HEK293 (cell line): ENCODE results near the gene NANOGP8.

Experiments used
- CTCF ChIA-PET: fragments of 350-600 bp; formaldehyde crosslinking; extraction: SDS; loops from one replicate; lab custom pipeline; 2021; ENCODE audit warnings: antibody characterized with exemption; lab: Yijun Ruan, JAX
- POLR2A ChIA-PET: fragments of 300-600 bp; formaldehyde crosslinking; extraction: SDS; loops from one replicate; lab custom pipeline; 2020; ENCODE audit warnings: antibody characterized with exemption, inconsistent platforms; lab: Yijun Ruan, JAX
- H3K27ac ChIP-seq: fragments of 200-500 bp; sonication (Bioruptor generic); 2 replicates; pipeline ENCODE4 v1.5.1; 2014; ENCODE audit warnings: low read depth, low read length, control low read depth, inconsistent platforms; ENCODE audit errors: extremely low read depth
- H3K36me3 ChIP-seq, 2 experiments: fragments of 200-500 bp in 1 of 2; sonication (Bioruptor generic) in 1 of 2; 1 replicate in 1 of 2; 2 replicates in 1 of 2; pipeline ENCODE4 v1.5.1; 2014 to 2017; ENCODE audit warnings: inconsistent platforms in 2 of 2, low read length in 2 of 2; ENCODE audit not compliant: control insufficient read depth in 2 of 2, insufficient read depth in 1 of 2
- H3K4me1 ChIP-seq: fragments of 200-500 bp; sonication (Bioruptor generic); 2 replicates; pipeline ENCODE4 v1.5.1; 2014; ENCODE audit warnings: mild to moderate bottlenecking, low read length, inconsistent platforms; ENCODE audit not compliant: control insufficient read depth, insufficient read depth
- H3K4me3 ChIP-seq: 2 replicates; pipeline ENCODE4 v1.5.1; 2011; ENCODE audit warnings: low read depth, mild to moderate bottlenecking, control low read depth, low read length, moderate library complexity
- H3K9me3 ChIP-seq: fragments of 200-500 bp; sonication (Bioruptor generic); 2 replicates; pipeline ENCODE4 v1.5.1; 2014; ENCODE audit warnings: low read depth, low read length, inconsistent platforms; ENCODE audit not compliant: control insufficient read depth, insufficient read depth
- CTCF ChIP-seq: fragments of 450-650 bp; formaldehyde crosslinking; IDR thresholded peaks from 2 replicates; pipeline ENCODE4 v1.5.1; 2016; ENCODE audit warnings: missing biosample characterization, missing genetic modification characterization
- EGR2 ChIP-seq: fragments of 450-650 bp; formaldehyde crosslinking; IDR thresholded peaks from 2 replicates; pipeline ENCODE4 v1.5.1; 2016; ENCODE audit warnings: low read depth, missing biosample characterization, missing genetic modification characterization
- IKZF3 ChIP-seq: fragments of 450-650 bp; IDR thresholded peaks from 2 replicates; pipeline ENCODE4 v1.5.0; 2018; ENCODE audit warnings: missing biosample characterization, mild to moderate bottlenecking, missing genetic modification characterization, moderate library complexity
- KLF16 ChIP-seq: fragments of 450-650 bp; formaldehyde crosslinking; IDR thresholded peaks from 2 replicates; pipeline ENCODE4 v1.5.1; 2017; ENCODE audit warnings: missing biosample characterization, missing genetic modification characterization
- ZBTB10 ChIP-seq: fragments of 450-650 bp; formaldehyde crosslinking; IDR thresholded peaks from 2 replicates; pipeline ENCODE4 v1.5.1; 2016; ENCODE audit warnings: missing biosample characterization, missing genetic modification characterization
- ZBTB8A ChIP-seq: fragments of 450-650 bp; formaldehyde crosslinking; IDR thresholded peaks from 2 replicates; pipeline ENCODE4 v1.5.1; 2016; ENCODE audit warnings: missing biosample characterization, missing genetic modification characterization
- ZNF140 ChIP-seq: fragments of 450-650 bp; formaldehyde crosslinking; IDR thresholded peaks from 2 replicates; pipeline ENCODE4 v1.5.1; 2016; ENCODE audit warnings: missing biosample characterization, missing genetic modification characterization
- ZNF184 ChIP-seq: fragments of 450-650 bp; IDR thresholded peaks from 2 replicates; pipeline ENCODE4 v1.5.1; 2018; ENCODE audit warnings: missing biosample characterization, mild to moderate bottlenecking, missing genetic modification characterization
- ZNF24 ChIP-seq: fragments of 450-650 bp; formaldehyde crosslinking; IDR thresholded peaks from 2 replicates; pipeline ENCODE4 v1.5.1; 2016; ENCODE audit warnings: missing biosample characterization, missing genetic modification characterization
- ZNF26 ChIP-seq: fragments of 450-650 bp; formaldehyde crosslinking; IDR thresholded peaks from 2 replicates; pipeline ENCODE4 v1.5.1; 2016; ENCODE audit warnings: missing biosample characterization, missing genetic modification characterization
- ZNF341 ChIP-seq: fragments of 450-650 bp; formaldehyde crosslinking; IDR thresholded peaks from 2 replicates; pipeline ENCODE4; 2016; ENCODE audit warnings: low read depth, missing biosample characterization, missing genetic modification characterization
- ZNF391 ChIP-seq: fragments of 450-650 bp; formaldehyde crosslinking; IDR thresholded peaks from 2 replicates; pipeline ENCODE4 v1.5.1; 2016; ENCODE audit warnings: low read depth, missing biosample characterization, missing genetic modification characterization, borderline replicate concordance
- ZNF621 ChIP-seq: fragments of 450-650 bp; formaldehyde crosslinking; IDR thresholded peaks from 2 replicates; pipeline ENCODE4 v1.5.1; 2017; ENCODE audit warnings: missing biosample characterization, missing genetic modification characterization
- ZNF660 ChIP-seq: fragments of 450-650 bp; IDR thresholded peaks from 2 replicates; pipeline ENCODE4 v1.5.1; 2018; ENCODE audit warnings: missing biosample characterization, mild to moderate bottlenecking, missing genetic modification characterization
- ZNF843 ChIP-seq: fragments of 450-650 bp; formaldehyde crosslinking; IDR thresholded peaks from 2 replicates; pipeline ENCODE4 v1.5.1; 2016; ENCODE audit warnings: missing biosample characterization, missing genetic modification characterization

NANOGP8 gene

GRCh38 chr15:35047528-35047927, 37.6 kb downstream of the NANOGP8 start:
- no peak overlapping the region for H3K27ac ChIP-seq
- TF ChIP-seq ZNF184 (tag by site-specific recombination) (no peak), ZNF660 (tag by site-specific recombination) (no peak), CTCF (no peak), ZNF621 (no peak), ZNF24 (tag by site-specific recombination) (no peak)
- ChIA-PET CTCF (no interaction called here), POLR2A (no interaction called here)
- no peaks in the 10 kb centered on the region for H3K4me1 ChIP-seq
- no peak overlapping the region for H3K4me3 ChIP-seq
- H3K9me3 ChIP-seq: no peaks in the 10 kb centered on the region
- H3K36me3 ChIP-seq: no peaks in the 10 kb centered on the region

GRCh38 chr15:35043373-35044095, 41.6 kb downstream of the NANOGP8 start:
- H3K36me3 ChIP-seq: no peaks in the 10 kb centered on the region
- ChIA-PET CTCF (interaction anchor here (0.6 kb wide), 1 partner anchor 32 kb away, joined by 4 read pairs; no protein-coding TSS in a partner anchor), POLR2A (no interaction called here)
- no peak overlapping the region for H3K27ac ChIP-seq
- no peak for TF ChIP-seq KLF16
- no peak for TF ChIP-seq IKZF3
- no peak for TF ChIP-seq ZNF843
- TF ChIP-seq ZNF391 (tag by site-specific recombination): no peak
- TF ChIP-seq ZNF26 (tag by site-specific recombination): no peak
- TF ChIP-seq ZNF140 (tag by site-specific recombination): no peak
- TF ChIP-seq ZBTB10: no peak
- TF ChIP-seq ZBTB8A (tag by site-specific recombination): no peak
- TF ChIP-seq ZNF341 (tag by site-specific recombination): no peak
- no peak for TF ChIP-seq EGR2 (tag by site-specific recombination)
- H3K4me1 ChIP-seq: no peaks in the 10 kb centered on the region
- H3K9me3 ChIP-seq: no peaks in the 10 kb centered on the region
- no peak overlapping the region for H3K4me3 ChIP-seq
